ENCODE measurements around the gene NIM1K.

The NIM1K gene

GRCh38 chr5:43232943-43233833 lies 41.2 kb downstream of the NIM1K start:
- DNase-seq (ENCODE audit: insufficient read length, low spot score) = no peak

GRCh38 chr5:43233946-43234345 lies 41.9 kb downstream of the NIM1K start:
- FAIRE-seq (peak; percentile 75), DNase-seq (ENCODE audit: insufficient read length, low spot score) (no peak)
- TF ChIP-seq TAF1 (IDR thresholded peaks at IDR 0.05; ENCODE audit: low read depth, low read length) (no peak), POLR2A (IDR thresholded peaks at IDR 0.05; ENCODE audit: low read depth, low read length) (no peak), PAX5 (IDR thresholded peaks at IDR 0.05; ENCODE audit: insufficient read depth, low read length, severe bottlenecking) (no peak), SPI1 (IDR thresholded peaks at IDR 0.05; ENCODE audit: low read depth, low read length) (no peak), POU2F2 (IDR thresholded peaks at IDR 0.05; ENCODE audit: low read depth, low read length) (no peak), POLR2AphosphoS5 (IDR thresholded peaks at IDR 0.05; ENCODE audit: low read depth, low read length) (no peak)

More at GRCh38 chr5:43232943-43233833, 41.2 kb downstream of the NIM1K start:
- TF ChIP-seq POLR2A (IDR thresholded peaks at IDR 0.05; ENCODE audit: low read depth, low read length) = no peak
- no peak for TF ChIP-seq SPI1 (IDR thresholded peaks at IDR 0.05; ENCODE audit: low read depth, low read length)
- TF ChIP-seq PAX5 (IDR thresholded peaks at IDR 0.05; ENCODE audit: insufficient read depth, low read length, severe bottlenecking) = no peak
- no peak for TF ChIP-seq TAF1 (IDR thresholded peaks at IDR 0.05; ENCODE audit: low read depth, low read length)
- TF ChIP-seq POLR2AphosphoS5 (IDR thresholded peaks at IDR 0.05; ENCODE audit: low read depth, low read length) = no peak
- no peak for TF ChIP-seq POU2F2 (IDR thresholded peaks at IDR 0.05; ENCODE audit: low read depth, low read length)
- FAIRE-seq = no peak

- TF ChIP-seq PAX5 (IDR thresholded peaks at IDR 0.05; ENCODE audit: insufficient read depth, low read length, severe bottlenecking) = no peak
- TF ChIP-seq POLR2A (IDR thresholded peaks at IDR 0.05; ENCODE audit: low read depth, low read length) = no peak
- no peak for TF ChIP-seq SPI1 (IDR thresholded peaks at IDR 0.05; ENCODE audit: low read depth, low read length)
- TF ChIP-seq TAF1 (IDR thresholded peaks at IDR 0.05; ENCODE audit: low read depth, low read length) = no peak
- no peak for TF ChIP-seq POLR2AphosphoS5 (IDR thresholded peaks at IDR 0.05; ENCODE audit: low read depth, low read length)
- no peak for TF ChIP-seq POU2F2 (IDR thresholded peaks at IDR 0.05; ENCODE audit: low read depth, low read length)
- no peak for DNase-seq (ENCODE audit: insufficient read length, low spot score)
- FAIRE-seq = no peak
Observed at GRCh38 chr5:43236653-43237355, 44.8 kb downstream of the NIM1K start.

- FAIRE-seq = no peak
Observed at GRCh38 chr5:43242196-43242595, 50.2 kb downstream of the NIM1K start.

GRCh38 chr5:43243270-43243669 lies 51.2 kb downstream of the NIM1K start:
- no peak for DNase-seq (ENCODE audit: insufficient read length, low spot score)
- no peak for FAIRE-seq
- TF ChIP-seq PAX5 (IDR thresholded peaks at IDR 0.05; ENCODE audit: insufficient read depth, low read length, severe bottlenecking) = no peak
- no peak for TF ChIP-seq TAF1 (IDR thresholded peaks at IDR 0.05; ENCODE audit: low read depth, low read length)
- no peak for TF ChIP-seq POLR2A (IDR thresholded peaks at IDR 0.05; ENCODE audit: low read depth, low read length)
- TF ChIP-seq SPI1 (IDR thresholded peaks at IDR 0.05; ENCODE audit: low read depth, low read length) = no peak
- no peak for TF ChIP-seq POU2F2 (IDR thresholded peaks at IDR 0.05; ENCODE audit: low read depth, low read length)
- no peak for TF ChIP-seq POLR2AphosphoS5 (IDR thresholded peaks at IDR 0.05; ENCODE audit: low read depth, low read length)

More at GRCh38 chr5:43242196-43242595, 50.2 kb downstream of the NIM1K start:
- no peak for TF ChIP-seq POLR2AphosphoS5 (IDR thresholded peaks at IDR 0.05; ENCODE audit: low read depth, low read length)
- TF ChIP-seq POU2F2 (IDR thresholded peaks at IDR 0.05; ENCODE audit: low read depth, low read length) = no peak
- no peak for TF ChIP-seq SPI1 (IDR thresholded peaks at IDR 0.05; ENCODE audit: low read depth, low read length)
- no peak for TF ChIP-seq TAF1 (IDR thresholded peaks at IDR 0.05; ENCODE audit: low read depth, low read length)
- no peak for TF ChIP-seq PAX5 (IDR thresholded peaks at IDR 0.05; ENCODE audit: insufficient read depth, low read length, severe bottlenecking)
- no peak for TF ChIP-seq POLR2A (IDR thresholded peaks at IDR 0.05; ENCODE audit: low read depth, low read length)
- no peak for DNase-seq (ENCODE audit: insufficient read length, low spot score)

GRCh38 chr5:43244823-43245565 lies 53.0 kb downstream of the NIM1K start:
- no peak for TF ChIP-seq SPI1 (IDR thresholded peaks at IDR 0.05; ENCODE audit: low read depth, low read length)
- TF ChIP-seq PAX5 (IDR thresholded peaks at IDR 0.05; ENCODE audit: insufficient read depth, low read length, severe bottlenecking) = no peak
- no peak for TF ChIP-seq TAF1 (IDR thresholded peaks at IDR 0.05; ENCODE audit: low read depth, low read length)
- no peak for TF ChIP-seq POU2F2 (IDR thresholded peaks at IDR 0.05; ENCODE audit: low read depth, low read length)
- no peak for TF ChIP-seq POLR2A (IDR thresholded peaks at IDR 0.05; ENCODE audit: low read depth, low read length)
- no peak for TF ChIP-seq POLR2AphosphoS5 (IDR thresholded peaks at IDR 0.05; ENCODE audit: low read depth, low read length)
- no peak for DNase-seq (ENCODE audit: insufficient read length, low spot score)

GRCh38 chr5:43245724-43246385 lies 53.8 kb downstream of the NIM1K start:
- FAIRE-seq (no peak), DNase-seq (ENCODE audit: insufficient read length, low spot score) (no peak)
- TF ChIP-seq POLR2A (IDR thresholded peaks at IDR 0.05; ENCODE audit: low read depth, low read length) (no peak), POU2F2 (IDR thresholded peaks at IDR 0.05; ENCODE audit: low read depth, low read length) (no peak), POLR2AphosphoS5 (IDR thresholded peaks at IDR 0.05; ENCODE audit: low read depth, low read length) (no peak), PAX5 (IDR thresholded peaks at IDR 0.05; ENCODE audit: insufficient read depth, low read length, severe bottlenecking) (no peak), SPI1 (IDR thresholded peaks at IDR 0.05; ENCODE audit: low read depth, low read length) (no peak), TAF1 (IDR thresholded peaks at IDR 0.05; ENCODE audit: low read depth, low read length) (no peak)

More at GRCh38 chr5:43244823-43245565, 53.0 kb downstream of the NIM1K start:
- FAIRE-seq = peak; percentile 63

- DNase-seq (ENCODE audit: insufficient read length, low spot score) (no peak), FAIRE-seq (no peak)
- TF ChIP-seq POLR2A (IDR thresholded peaks at IDR 0.05; ENCODE audit: low read depth, low read length) = no peak
Observed at GRCh38 chr5:43251754-43252153, 59.7 kb downstream of the NIM1K start.
